Measurements from ENCODE around the gene WRAP73. TPM values are rescaled to one million over a fixed set of nuclear protein-coding genes. Genes with fewer than 3 reads are reported as not detected.

WRAP73 gene
- polyA plus RNA-seq, 1 experiment, result 27.6 TPM

GRCh38 chr1:3590951-3591865 is 58.7 kb downstream of the WRAP73 start:
- POLR2A ChIA-PET, result no interaction called here
- no peak for DNase-seq (ENCODE audit: low read depth)
- no peak for TF ChIP-seq CTCF (IDR thresholded peaks at IDR 0.05; ENCODE audit: insufficient read depth, low read depth, low read length)
- Histone ChIP-seq H3K4me3 (ENCODE audit: low read depth, low read length) (no peak overlapping the region), H3K36me3 (ENCODE audit: control insufficient read depth, insufficient read depth, low read length) (no peaks in the 10 kb centered on the region), H3K27me3 (ENCODE audit: control insufficient read depth, insufficient read depth, low read length) (no peaks in the 10 kb centered on the region)
- CTCF ChIA-PET, result interaction anchor here (0.8 to 1.8 kb wide), 4 partner anchors 26 to 139 kb away, joined by 3 to 5 read pairs (median 4); no protein-coding TSS in a partner anchor

- POLR2A ChIA-PET, result no interaction called here
- no peak for TF ChIP-seq CTCF (IDR thresholded peaks at IDR 0.05; ENCODE audit: insufficient read depth, low read depth, low read length)
- no peaks in the 10 kb centered on the region for H3K36me3 ChIP-seq (ENCODE audit: control insufficient read depth, insufficient read depth, low read length)
- no peaks in the 10 kb centered on the region for H3K27me3 ChIP-seq (ENCODE audit: control insufficient read depth, insufficient read depth, low read length)
- H3K4me3 ChIP-seq (ENCODE audit: low read depth, low read length), result no peak overlapping the region
- no peak for DNase-seq (ENCODE audit: low read depth)
- CTCF ChIA-PET, result interaction anchor here (1.5 to 1.8 kb wide), 2 partner anchors 29 to 30 kb away, joined by 3 to 4 read pairs; no protein-coding TSS in a partner anchor
Measured at GRCh38 chr1:3590139-3590763, 59.7 kb downstream of the WRAP73 start.

- TF ChIP-seq CTCF (IDR thresholded peaks at IDR 0.05; ENCODE audit: insufficient read depth, low read depth, low read length), result no peak
- ChIA-PET POLR2A (no interaction called here), CTCF (interaction anchor here (0.6 to 1.2 kb wide), 2 partner anchors 21 to 135 kb away, joined by 3 read pairs; no protein-coding TSS in a partner anchor)
- Histone ChIP-seq H3K36me3 (ENCODE audit: control insufficient read depth, insufficient read depth, low read length) (no peaks in the 10 kb centered on the region), H3K4me3 (ENCODE audit: low read depth, low read length) (no peak overlapping the region), H3K27me3 (ENCODE audit: control insufficient read depth, insufficient read depth, low read length) (no peaks in the 10 kb centered on the region)
- DNase-seq (ENCODE audit: low read depth), result no peak
Measured at GRCh38 chr1:3588395-3588794, 61.5 kb downstream of the WRAP73 start.

- POLR2A ChIA-PET, result no interaction called here
- CTCF ChIA-PET, result interaction anchor here (0.6 to 1.5 kb wide), 14 partner anchors 9 to 134 kb away, joined by 3 to 11 read pairs (median 4); no protein-coding TSS in a partner anchor
- Histone ChIP-seq H3K4me3 (ENCODE audit: low read depth, low read length) (no peak overlapping the region), H3K36me3 (ENCODE audit: control insufficient read depth, insufficient read depth, low read length) (no peaks in the 10 kb centered on the region), H3K27me3 (ENCODE audit: control insufficient read depth, insufficient read depth, low read length) (no peaks in the 10 kb centered on the region; the same call in 1 of the 2 replicates)
- TF ChIP-seq CTCF (IDR thresholded peaks at IDR 0.05; ENCODE audit: insufficient read depth, low read depth, low read length), result no peak; the same call in 1 of the 2 replicates
- DNase-seq (ENCODE audit: low read depth), result peak; percentile 15
Measured at GRCh38 chr1:3586986-3587759, 62.7 kb downstream of the WRAP73 start.
